IPS-NIHi11 (cell line): ENCODE measurements around the gene SLCO2B1.
"Not testable (repeated sequence)": the region's sequence is repeated elsewhere in the genome, so short reads cannot be mapped to it uniquely, and the experiment has no call there.

Experiments
- DNase-seq: peaks from one replicate; pipeline ENCODE4 v3.0.0; 2012; ENCODE audit warnings: mixed read lengths, low spot score

Gene SLCO2B1

GRCh38 chr11:75150879-75151278 is at the start of gene SLCO2B1:
Gene SLCO2B1, plus strand, starts transcription at chr11:75151107. Its CDS starts 275 bp downstream, at chr11:75151382.
- DNase-seq: no peak

DNA sequence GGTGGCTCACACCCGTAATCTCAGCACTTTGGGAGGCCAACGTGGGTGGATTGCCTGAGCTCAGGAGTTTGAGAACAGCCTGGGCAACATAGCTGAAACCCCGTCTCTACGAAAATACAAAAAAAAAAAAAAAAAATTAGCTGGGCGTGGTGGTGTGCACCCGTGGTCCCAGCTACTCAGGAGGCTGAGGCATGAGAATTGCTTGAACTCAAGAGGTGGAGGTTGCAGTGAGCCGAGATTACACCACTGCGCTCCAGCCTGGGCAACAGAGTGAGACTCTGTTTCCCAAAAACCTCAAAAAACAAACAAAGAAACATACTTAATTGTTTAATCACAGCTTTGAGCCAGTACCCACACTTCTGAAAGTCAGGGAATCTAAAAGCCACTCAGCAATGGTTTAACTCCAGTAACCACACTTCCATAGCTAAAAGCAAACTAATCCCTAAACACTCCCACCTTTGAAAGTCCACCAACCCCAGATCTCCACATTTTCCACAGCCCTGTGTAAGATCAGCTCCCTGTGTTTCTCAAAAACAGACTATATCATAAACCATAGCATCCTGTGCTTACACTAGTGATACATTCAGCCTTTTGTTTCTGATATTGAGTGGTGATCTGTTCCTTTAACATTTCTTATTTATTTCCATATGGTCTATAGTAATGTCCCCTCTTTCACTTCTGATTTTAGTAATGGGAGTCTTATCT is 49.3 kb upstream of the SLCO2B1 start:
- DNase-seq: no peak

DNA sequence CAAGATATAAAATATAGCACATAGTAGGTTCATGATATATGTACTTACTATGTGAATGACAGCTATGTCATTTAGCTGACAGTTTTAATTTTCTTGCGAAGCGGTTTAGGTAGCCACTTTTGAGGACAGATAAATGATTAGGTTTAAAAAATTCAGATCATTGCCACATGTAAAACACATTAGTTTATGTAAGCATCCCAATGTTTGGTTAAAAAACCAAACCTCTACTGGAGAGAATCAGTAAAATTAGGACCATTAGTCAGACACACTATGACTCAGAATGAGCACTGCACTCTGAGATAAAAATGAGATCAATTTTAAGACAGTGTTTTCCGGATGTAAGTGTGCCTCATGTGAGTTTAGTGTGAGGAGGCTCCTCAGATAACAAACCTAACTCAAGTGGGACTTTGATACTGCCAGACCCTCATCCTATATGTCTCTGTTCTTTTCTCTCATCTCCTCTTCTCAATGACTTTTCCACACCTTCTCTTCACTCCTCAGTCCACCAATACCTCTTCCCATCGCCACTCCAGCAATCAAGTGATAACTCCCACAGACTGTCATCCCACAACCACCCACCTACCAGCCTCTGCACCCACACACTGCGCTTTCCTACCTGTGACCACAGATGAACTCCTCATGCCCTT is 47.4 kb upstream of the SLCO2B1 start:
- DNase-seq: no peak

- peak; percentile 61 for DNase-seq
Measured at GRCh38 chr11:75105462-75105925, 45.4 kb upstream of the SLCO2B1 start.

GRCh38 chr11:75105967-75106681 is 44.8 kb upstream of the SLCO2B1 start:
- not testable (repeated sequence) for DNase-seq

DNA sequence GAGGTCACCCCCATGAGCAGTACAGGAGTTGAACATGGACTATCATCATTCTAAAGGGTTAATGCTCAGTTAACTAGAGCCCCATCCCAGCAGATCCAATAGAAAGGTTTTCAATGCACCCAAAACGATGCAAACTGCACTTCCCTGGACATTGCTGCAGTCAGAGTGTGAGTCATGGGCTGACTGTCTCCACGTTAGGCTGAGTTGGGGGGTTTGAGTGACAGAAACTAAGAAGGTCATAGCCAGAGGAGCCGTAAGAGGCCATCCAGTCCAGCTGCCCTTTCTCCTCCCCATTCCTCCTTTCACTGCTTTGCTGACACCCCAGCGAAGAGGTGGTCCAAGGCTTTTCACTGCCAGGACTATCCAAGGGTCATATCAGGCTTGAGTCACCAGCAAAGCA is 43.7 kb upstream of the SLCO2B1 start:
- DNase-seq: no peak

DNA sequence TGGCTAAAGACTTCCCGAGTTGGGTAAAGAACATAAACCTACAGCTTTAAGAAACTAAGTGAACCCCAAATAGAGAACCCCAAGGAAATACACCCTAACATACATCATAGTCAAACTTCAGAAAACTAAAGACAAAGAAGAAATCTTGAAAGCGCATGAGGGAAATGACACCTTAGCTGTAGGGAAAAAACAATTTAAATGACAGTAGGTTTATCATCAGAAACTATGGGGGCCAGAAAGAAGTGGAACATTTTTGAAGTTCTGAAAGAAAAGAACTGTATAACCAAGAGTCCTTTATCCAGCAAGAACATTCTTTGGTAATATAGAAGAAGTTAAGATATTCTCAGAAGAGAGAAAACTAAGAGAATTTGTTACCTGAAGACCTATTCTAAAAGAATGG is 38.7 kb upstream of the SLCO2B1 start:
- DNase-seq: no peak

- DNase-seq: no peak
Measured at GRCh38 chr11:75113030-75113429, 37.9 kb upstream of the SLCO2B1 start.

DNA sequence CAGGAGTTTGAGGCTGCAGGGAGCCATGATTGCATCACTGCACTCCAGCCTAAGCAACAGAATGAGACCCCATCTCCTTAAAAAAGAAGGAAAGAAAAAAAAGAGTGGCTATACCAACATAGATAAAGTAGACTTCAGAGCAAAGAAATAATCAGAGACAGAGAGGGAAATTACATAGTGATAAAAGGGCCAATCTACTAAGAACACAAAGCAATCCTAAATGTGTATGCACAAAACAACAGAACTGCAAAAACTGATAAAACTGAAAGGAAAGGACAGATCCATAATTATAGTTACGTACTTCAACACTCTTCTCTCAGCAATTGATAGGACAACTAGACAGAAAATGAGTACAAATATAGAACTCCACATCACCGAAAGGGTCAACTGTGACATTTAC is 36.4 kb upstream of the SLCO2B1 start:
- DNase-seq: no peak

GRCh38 chr11:75118577-75118976 is 32.3 kb upstream of the SLCO2B1 start:
- no peak for DNase-seq

DNA sequence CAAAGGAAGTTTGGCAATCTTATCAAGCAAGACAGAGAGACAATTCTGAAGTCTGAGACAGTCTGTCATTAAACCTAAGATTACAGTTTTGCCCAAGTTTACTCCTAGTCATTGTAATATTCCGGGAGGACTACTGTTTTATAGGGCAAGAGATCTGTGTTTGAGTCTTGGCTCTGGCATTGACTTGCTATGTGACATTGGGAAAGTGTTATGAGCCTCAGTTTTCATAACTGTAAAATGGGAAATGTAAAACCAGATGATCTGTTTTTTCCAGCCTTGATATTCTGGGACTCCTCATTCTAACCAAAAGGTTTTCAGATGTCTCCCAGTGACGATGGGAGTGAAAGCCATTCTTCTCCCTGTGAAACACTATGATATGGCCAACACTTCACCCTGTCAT is 24.3 kb upstream of the SLCO2B1 start:
- DNase-seq: no peak

GRCh38 chr11:75132080-75132479 is 18.8 kb upstream of the SLCO2B1 start:
- no peak for DNase-seq

- DNase-seq: no peak
Measured at GRCh38 chr11:75133976-75134375, 16.9 kb upstream of the SLCO2B1 start.

DNA sequence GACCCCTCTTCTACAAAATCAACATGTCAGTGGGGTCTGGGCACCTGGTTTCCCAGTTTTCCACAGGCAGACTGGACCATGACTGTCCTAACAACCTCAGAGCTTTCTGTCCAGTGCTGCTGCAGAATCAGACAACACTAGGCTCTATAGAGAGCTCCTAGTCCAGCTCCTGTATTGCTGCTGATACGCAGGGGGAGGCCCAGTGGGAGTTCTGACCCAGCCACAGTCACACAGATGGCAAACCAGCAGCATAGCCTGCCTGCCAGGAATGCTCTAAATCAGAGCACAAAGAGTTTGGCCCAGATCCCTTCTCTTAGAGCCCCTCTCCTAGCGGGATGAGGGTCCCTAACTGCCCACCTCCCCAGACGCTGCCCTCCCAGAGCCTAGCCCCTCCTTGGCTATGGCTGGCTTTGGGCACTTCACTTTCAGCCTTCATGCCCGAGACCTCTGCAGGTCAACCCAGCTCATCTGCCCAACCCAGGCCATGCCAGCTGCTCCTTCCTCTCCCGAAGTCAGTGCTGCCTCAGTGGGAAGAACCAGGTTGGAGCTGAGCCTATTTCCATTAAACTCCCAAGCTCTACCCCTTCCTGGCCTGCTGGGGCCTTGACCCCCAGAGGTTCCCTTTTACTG is 15.8 kb upstream of the SLCO2B1 start:
- DNase-seq: peak; percentile 2

GRCh38 chr11:75135651-75136050 is 15.3 kb upstream of the SLCO2B1 start:
- DNase-seq: peak; percentile 1

GRCh38 chr11:75140269-75141138 is 10.4 kb upstream of the SLCO2B1 start:
- DNase-seq: peak; percentile 91

- no peak for DNase-seq
Measured at GRCh38 chr11:75141166-75141565, 9.7 kb upstream of the SLCO2B1 start.

DNA sequence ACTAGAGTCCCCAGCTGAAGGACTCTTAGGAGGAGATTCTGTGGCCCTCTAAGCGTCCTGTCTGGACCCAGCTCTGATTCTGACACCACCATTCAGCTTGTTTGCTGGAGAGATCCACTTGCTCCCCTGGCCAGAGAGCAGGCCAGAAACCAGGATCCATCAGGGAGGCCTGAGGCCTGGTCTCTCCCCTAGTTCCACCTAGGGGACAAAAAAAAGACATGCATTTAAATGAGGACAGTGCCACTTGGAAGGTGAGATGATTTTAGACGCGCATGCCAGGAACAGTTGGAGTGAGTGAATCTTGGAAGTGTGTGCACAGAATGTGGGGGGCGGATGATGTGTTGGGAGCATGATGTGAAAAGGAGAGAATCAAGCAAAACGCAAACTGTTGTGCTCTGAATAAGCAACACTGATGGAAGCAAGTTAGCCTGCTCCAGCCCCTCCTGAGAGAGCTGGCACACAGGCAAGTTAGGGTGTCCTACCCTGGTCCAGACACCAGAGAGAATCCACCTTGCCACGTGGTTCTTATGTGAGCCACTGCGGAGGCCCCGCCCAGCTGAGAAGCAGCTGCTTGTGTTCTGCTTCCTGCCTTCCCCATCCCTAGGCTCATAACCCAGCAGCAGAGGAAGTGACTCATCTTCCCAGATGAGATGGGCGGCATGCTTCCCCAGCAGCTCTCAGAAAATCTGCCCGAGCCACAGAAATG is 8.0 kb upstream of the SLCO2B1 start:
- peak; percentile 59 for DNase-seq

GRCh38 chr11:75143420-75143731 is 7.5 kb upstream of the SLCO2B1 start:
- DNase-seq: no peak

DNA sequence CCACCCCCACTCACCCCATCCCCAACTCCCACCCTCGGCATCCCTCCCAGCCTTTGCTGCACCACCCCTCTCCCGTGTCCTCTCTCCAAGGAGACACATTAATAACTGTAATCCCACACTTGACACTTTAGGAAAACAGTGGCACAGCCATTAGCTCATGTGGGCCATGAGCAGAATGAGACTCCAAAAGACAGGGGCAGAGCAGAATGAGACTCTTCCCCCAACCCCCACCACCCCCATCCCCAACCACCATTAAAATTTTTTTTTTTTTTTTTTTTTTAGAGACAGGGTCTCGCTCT is 6.2 kb upstream of the SLCO2B1 start:
- no peak for DNase-seq
